Dendritic cell treated with granulocyte-macrophage colony-stimulating factor and Interleukin-4, amounts not matched to agents 40 ng/mL and 50 ng/mL, for 4 days (primary cell): Measurements from ENCODE around the gene JPH3.

Source experiments
- H3K27ac Mint-ChIP-seq: one replicate; pipeline ENCODE4 v1.8.0; 2022; ENCODE audit warnings: mild to moderate bottlenecking, mixed read lengths
- H3K27me3 Mint-ChIP-seq: one replicate; pipeline ENCODE4 v1.8.0; 2022; ENCODE audit warnings: mild to moderate bottlenecking, mixed read lengths
- H3K36me3 Mint-ChIP-seq: one replicate; pipeline ENCODE4 v1.8.0; 2022; ENCODE audit warnings: low read depth, mixed read lengths
- H3K4me1 Mint-ChIP-seq: one replicate; pipeline ENCODE4 v1.8.0; 2022; ENCODE audit warnings: low read depth, mixed read lengths
- H3K4me3 Mint-ChIP-seq: one replicate; pipeline ENCODE4 v1.8.0; 2022; ENCODE audit warnings: mild to moderate bottlenecking, moderate library complexity, mixed read lengths
- H3K9me3 Mint-ChIP-seq: one replicate; pipeline ENCODE4 v1.8.0; 2022; ENCODE audit warnings: mixed read lengths
- intact Hi-C: fragments of 100-400 bp; cut with micrococcal nuclease; formaldehyde crosslinking; loops from one replicate; pipeline ENCODE4 v1.15.0; 2022

The JPH3 gene

DNA sequence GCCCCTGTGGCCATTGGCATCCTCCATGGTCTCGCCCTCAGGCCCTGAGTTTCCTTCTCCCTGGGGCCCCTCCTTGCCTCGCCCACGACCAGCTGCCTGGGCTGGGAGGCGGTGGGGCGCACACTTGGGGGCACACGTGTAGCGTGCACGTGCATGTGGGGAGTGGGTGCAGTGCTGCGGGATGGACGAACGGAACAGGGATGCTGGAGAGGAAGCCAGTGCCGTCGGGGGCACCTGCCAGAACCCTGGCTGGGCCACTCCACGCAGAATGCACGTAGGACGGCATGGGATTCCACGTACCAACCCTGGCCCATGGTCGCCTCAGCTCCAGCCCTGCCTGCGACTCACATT lies 83.1 kb downstream of the JPH3 start:
- intact Hi-C loops: no loop called here
- H3K36me3 Mint-ChIP-seq: no peaks in the 10 kb centered on the region
- peaks cover 2% of the 10 kb centered on the region for H3K27me3 Mint-ChIP-seq
- no peak overlapping the region for H3K27ac Mint-ChIP-seq
- H3K4me1 Mint-ChIP-seq: peaks cover 10% of the 10 kb centered on the region
- no peak overlapping the region for H3K4me3 Mint-ChIP-seq
- no peaks in the 10 kb centered on the region for H3K9me3 Mint-ChIP-seq

DNA sequence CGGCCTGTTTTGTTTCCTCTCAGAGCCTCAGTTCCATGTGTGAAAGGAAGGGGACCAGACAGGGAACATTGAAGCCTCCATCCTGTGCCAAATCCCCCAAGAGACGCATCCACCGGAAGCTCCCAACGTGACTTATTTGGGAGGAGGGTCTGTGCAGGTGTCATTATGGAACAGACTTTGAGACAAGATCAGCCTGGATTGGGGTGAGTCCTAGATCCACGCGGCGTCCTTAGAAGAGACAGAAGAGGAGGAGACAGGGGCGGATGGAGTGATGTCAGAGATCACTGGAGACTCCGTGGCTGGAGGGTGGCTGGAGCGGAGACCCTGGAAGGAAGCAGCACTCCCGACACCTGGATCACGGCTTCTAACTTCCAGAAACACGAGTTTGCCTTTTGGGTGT lies 83.5 kb downstream of the JPH3 start:
- Mint-ChIP-seq H3K27me3 (peaks cover 2% of the 10 kb centered on the region), H3K36me3 (no peaks in the 10 kb centered on the region), H3K4me1 (peaks cover 10% of the 10 kb centered on the region), H3K4me3 (no peak overlapping the region), H3K9me3 (no peaks in the 10 kb centered on the region), H3K27ac (no peak overlapping the region)
- intact Hi-C loops: no loop called here

DNA sequence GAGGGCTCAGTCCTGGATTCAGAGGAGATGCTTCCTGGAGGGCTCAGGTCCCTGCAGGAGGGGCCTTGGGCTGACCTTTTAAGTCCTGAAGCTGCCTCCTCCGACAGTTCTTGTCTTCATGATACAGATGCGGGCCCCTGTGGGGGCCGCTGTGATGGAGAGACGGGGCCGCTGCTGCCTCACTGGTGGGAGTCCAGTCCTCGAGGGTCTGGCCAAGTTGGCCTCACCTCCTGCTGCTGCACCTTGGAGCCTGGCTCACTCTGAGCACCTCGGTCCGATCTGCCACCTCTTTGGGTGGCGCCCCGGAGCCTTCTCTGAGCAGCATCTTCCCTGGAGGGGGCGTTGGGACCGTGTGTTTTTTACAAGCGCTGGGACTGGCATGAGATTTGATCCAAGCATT lies 84.4 kb downstream of the JPH3 start:
- Mint-ChIP-seq H3K27ac (no peak overlapping the region), H3K27me3 (peaks cover 6% of the 10 kb centered on the region), H3K9me3 (no peaks in the 10 kb centered on the region), H3K36me3 (no peaks in the 10 kb centered on the region), H3K4me1 (peaks cover 7% of the 10 kb centered on the region), H3K4me3 (no peak overlapping the region)
- intact Hi-C loops: no loop called here

DNA sequence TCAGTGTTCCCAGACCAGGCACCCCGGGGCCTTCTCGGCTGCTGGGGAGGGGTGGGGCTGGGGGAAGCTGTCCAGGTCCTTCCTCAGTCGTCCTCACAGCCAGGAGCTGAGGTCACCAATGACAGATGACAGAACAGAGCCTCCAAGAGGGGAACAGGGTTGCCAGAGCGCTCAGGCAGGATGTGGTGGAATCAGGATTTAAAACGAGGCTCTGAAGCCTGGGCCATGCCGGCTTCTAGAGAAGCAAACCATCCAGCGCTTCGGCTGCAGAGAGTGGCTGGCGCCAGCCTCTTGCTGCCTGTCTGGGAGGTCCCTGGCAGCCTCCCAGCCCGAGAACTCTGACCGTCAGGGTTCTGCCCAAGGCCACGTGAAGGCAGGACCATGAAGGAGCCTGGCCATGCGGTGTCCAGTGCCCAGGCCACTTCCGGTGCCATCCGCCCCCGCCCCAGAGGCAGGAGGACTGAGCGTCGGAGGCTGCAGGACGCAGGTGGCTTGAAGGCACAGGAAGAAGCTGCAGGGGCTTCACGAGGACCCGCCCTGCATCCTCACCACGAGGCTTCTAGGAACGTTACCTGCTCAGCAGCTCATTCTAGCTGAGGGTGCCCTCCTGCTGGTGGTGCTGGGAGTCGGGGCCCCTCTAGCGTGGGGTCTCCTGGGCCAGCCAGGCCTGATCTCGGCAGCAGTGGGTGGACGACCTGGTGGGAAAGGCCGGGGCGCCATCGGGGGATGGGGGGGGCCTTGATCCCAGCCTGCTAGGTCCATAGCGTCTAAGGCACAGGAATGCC lies 85.0 kb downstream of the JPH3 start:
- intact Hi-C loops: no loop called here
- Mint-ChIP-seq H3K4me1 (peaks cover 1% of the 10 kb centered on the region), H3K4me3 (no peak overlapping the region), H3K9me3 (no peaks in the 10 kb centered on the region), H3K36me3 (no peaks in the 10 kb centered on the region), H3K27me3 (peaks cover 7% of the 10 kb centered on the region), H3K27ac (no peak overlapping the region)

DNA sequence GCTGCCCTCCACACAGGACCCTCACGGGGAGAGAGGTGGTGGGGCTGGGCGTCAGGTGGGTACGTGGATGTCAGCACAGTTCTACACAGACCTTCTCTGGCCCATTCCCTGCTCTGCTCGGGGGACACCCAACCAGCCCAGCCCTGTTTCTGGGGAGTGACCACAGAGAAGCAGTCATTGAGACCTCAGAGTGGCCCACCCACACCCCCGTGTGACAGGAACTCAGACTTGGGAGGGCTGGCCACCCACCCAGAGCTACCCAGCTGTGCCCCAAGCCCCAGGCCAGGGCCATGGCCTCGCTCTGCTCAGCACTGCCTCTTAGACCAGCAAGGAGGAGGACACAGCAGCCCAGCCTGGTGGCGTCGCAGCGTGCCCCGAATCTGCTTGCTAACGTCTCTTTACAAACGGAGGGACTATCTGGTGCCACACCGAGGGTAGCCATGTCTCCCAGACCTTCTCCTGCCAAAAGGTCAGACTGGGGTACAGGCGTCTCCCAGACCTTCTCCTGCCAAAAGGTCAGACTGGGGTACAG lies 85.8 kb downstream of the JPH3 start:
- H3K4me1 Mint-ChIP-seq: no peaks in the 10 kb centered on the region
- no peaks in the 10 kb centered on the region for H3K36me3 Mint-ChIP-seq
- H3K27ac Mint-ChIP-seq: no peak overlapping the region
- intact Hi-C loops: no loop called here
- peaks cover 8% of the 10 kb centered on the region for H3K27me3 Mint-ChIP-seq
- no peak overlapping the region for H3K4me3 Mint-ChIP-seq
- H3K9me3 Mint-ChIP-seq: no peaks in the 10 kb centered on the region

DNA sequence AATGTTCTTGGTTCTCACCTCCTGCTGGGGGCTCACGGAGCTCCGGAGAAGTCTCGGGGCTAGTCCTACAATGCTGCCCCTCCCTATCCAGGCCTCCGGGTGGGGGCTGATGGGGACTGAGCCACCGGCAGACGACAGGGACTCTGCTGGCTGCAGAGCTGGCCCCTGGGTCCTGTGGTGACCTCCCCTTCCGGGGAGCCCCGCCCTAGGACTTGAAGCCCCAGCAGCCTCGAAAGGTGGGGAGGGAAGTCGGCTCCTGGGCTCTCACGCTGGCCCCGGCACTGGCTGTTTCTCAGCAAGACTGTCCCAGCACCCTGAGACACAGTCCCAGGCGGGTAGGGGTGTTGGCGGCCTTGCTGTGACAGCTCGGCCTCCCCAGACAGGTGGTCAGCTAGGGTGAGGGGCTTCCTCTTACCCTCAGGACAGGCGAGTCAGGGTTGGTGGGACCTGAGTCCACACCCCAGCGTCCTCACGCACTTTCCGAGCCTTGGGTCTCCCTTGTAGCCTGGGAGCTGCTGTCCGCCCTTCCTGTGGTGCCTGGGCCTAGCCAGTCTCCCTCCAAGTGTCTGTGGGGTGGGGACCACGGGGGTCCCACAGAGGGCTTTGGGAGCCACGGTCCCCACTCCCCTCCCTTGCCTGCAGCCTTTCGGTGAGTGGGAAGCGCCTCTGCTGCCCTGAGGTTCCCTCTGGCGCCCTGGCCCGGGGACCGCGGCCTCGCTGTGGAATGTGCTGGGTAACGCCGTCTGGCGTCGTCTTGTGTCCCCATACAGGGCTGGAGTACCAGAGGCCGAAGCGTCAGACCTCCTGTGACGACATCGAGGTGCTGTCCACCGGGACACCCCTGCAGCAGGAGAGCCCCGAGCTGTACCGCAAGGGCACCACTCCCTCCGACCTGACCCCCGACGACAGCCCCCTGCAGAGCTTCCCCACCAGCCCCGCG lies 86.8 kb downstream of the JPH3 start:
- Mint-ChIP-seq H3K4me1 (no peaks in the 10 kb centered on the region), H3K9me3 (no peaks in the 10 kb centered on the region), H3K27me3 (peaks cover 8% of the 10 kb centered on the region), H3K36me3 (peaks cover 6% of the 10 kb centered on the region), H3K27ac (no peak overlapping the region), H3K4me3 (no peak overlapping the region)
- intact Hi-C loops: no loop called here

DNA sequence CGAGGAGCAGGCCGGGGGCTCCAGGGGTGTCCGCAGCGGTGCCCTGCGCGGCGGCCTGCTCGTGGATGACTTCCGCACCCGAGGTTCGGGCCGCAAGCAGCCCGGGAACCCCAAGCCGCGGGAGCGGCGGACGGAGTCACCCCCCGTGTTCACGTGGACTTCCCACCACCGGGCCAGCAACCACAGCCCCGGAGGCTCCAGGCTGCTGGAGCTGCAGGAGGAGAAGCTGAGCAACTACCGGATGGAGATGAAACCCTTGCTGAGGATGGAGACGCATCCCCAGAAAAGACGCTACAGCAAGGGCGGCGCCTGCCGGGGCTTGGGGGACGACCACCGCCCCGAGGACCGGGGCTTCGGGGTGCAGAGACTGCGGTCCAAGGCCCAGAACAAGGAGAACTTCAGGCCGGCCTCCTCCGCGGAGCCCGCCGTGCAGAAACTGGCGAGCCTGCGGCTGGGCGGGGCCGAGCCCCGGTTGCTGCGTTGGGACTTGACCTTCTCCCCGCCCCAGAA lies 87.7 kb downstream of the JPH3 start:
- Mint-ChIP-seq H3K36me3 (peaks cover 14% of the 10 kb centered on the region), H3K9me3 (no peaks in the 10 kb centered on the region), H3K27me3 (peaks cover 6% of the 10 kb centered on the region), H3K4me3 (no peak overlapping the region), H3K27ac (no peak overlapping the region), H3K4me1 (no peaks in the 10 kb centered on the region)
- intact Hi-C loops: no loop called here

DNA sequence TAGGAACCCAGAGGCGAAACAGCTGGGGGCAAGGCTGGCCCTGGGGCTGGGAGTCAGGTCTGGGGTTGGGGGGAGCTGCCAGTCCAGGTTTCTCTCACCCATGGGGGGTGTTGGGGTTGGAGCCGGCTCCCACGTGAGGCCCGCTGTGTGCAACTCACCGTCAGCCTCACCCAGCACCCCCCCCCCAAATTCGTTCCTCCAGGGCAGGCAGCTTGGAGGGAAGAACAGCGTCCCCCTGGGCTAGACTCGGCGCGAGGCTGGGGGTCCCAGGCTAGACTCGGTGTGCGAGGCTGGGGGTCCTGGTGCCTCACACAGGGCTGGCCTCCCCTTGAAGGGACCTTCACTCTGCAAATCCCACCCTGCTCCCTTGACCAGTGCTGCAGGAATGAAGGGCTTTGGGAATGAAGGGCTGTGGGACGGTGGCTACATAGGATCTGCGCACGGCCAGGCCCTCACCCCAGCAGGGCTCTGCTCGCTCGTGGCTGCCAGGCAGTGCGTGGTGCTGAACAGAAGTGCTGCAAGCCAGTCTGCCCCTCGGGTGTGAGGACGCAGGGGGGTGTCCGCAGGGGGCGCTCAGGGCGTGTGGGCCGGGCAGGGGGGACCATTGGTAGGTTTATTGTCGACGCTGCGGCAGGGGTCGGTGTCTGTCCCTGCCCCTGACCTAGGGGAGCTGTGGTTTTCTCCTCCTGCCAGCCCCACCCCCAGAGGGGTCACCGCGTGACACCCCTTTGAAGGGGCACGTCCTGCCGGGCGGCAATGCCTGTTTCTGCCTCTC lies 88.8 kb downstream of the JPH3 start:
- no peak overlapping the region for H3K4me3 Mint-ChIP-seq
- no peak overlapping the region for H3K27ac Mint-ChIP-seq
- no peaks in the 10 kb centered on the region for H3K4me1 Mint-ChIP-seq
- no peaks in the 10 kb centered on the region for H3K9me3 Mint-ChIP-seq
- intact Hi-C loops: no loop called here
- H3K27me3 Mint-ChIP-seq: peaks cover 6% of the 10 kb centered on the region
- H3K36me3 Mint-ChIP-seq: peaks cover 25% of the 10 kb centered on the region

DNA sequence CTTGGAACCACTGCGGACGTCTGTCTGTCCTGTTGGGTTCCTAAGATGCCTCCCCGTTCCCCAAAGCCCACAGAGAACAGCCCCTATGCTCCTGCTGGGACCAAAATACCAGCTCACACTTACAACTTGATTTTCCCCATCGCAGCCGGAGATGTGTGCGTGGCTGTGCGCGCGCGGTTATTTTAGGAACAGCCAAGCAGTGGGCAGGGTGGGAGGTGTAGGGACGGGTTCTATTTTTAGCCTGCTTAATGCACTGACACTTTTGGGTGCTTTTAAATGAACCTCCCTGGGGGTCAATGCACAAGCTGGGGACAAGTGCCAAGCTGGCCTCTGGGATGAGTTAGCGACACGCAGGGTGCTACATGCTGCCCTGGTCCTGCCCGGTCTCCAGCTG lies 89.4 kb downstream of the JPH3 start:
- H3K4me3 Mint-ChIP-seq: no peak overlapping the region
- peaks cover 31% of the 10 kb centered on the region for H3K36me3 Mint-ChIP-seq
- peaks cover 6% of the 10 kb centered on the region for H3K27me3 Mint-ChIP-seq
- H3K9me3 Mint-ChIP-seq: no peaks in the 10 kb centered on the region
- no peak overlapping the region for H3K27ac Mint-ChIP-seq
- intact Hi-C loops: no loop called here
- no peaks in the 10 kb centered on the region for H3K4me1 Mint-ChIP-seq

DNA sequence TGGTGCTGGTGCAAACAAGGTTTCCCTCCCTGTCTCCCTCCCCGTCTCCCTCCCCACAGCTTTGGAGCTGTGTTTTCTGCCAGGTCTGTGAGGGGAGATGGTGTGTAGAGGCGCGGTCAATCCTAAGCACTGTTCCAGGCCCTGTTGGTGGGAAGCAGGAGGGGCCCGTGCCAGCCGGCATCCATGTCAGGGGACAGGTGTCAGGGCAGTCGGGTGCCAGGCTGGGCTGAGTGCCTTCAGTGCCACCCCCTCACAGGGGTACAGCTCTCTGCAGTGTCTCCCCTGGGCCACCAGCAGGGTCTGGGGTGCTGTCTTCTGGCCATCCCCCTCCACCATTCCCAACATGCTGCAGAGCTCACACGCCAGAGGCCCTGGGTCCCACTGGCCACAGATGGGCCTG lies 89.9 kb downstream of the JPH3 start:
- Mint-ChIP-seq H3K27me3 (peaks cover 6% of the 10 kb centered on the region), H3K4me1 (no peaks in the 10 kb centered on the region), H3K27ac (no peak overlapping the region), H3K9me3 (no peaks in the 10 kb centered on the region), H3K4me3 (no peak overlapping the region), H3K36me3 (peaks cover 32% of the 10 kb centered on the region)
- intact Hi-C loops: no loop called here

DNA sequence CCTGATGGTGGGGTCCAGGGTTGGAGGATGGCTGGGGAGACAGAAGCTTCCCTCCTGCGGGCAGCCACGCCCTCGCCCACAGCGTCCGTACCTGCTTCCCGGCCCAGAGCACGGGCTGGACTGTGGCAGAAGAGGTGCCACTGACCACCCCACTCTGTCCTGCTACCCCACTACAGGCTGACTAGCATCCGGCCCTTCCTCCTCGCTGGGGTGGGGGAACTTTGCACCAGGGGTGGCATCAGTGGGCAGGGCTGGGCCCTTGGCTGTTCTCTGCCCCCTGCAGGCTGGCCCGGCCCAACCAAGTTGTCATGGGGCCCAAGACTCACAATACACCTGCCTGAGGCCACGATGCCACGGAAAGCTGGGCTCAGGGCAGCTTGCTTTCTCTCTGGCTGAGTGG lies 90.4 kb downstream of the JPH3 start:
- Mint-ChIP-seq H3K9me3 (no peaks in the 10 kb centered on the region), H3K27ac (no peak overlapping the region), H3K4me3 (no peak overlapping the region), H3K27me3 (peaks cover 6% of the 10 kb centered on the region), H3K36me3 (peaks cover 37% of the 10 kb centered on the region), H3K4me1 (no peaks in the 10 kb centered on the region)
- intact Hi-C loops: no loop called here

DNA sequence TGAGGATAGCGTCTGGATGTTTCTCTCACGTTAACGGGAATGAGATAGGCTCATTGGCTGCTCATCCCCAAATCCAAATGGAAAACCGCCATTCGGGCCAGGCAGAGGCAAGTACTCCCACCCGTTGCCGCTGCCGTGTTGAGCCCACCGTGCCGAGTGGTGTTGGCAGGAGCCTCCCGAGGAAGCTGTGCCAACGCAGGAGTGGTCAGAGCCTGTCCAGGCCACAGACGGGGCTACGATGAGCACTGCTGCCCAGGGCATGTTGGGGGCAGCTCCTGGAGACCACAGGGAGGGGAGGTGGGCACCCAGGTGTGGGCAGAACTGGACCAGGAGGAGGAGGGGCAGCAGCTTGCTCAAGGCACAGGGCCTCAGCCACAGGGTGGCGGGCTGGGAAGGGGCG lies 91.5 kb downstream of the JPH3 start:
- intact Hi-C loops: no loop called here
- Mint-ChIP-seq H3K27ac (no peak overlapping the region), H3K9me3 (no peaks in the 10 kb centered on the region), H3K36me3 (peaks cover 45% of the 10 kb centered on the region), H3K4me1 (no peaks in the 10 kb centered on the region), H3K4me3 (no peak overlapping the region), H3K27me3 (peaks cover 6% of the 10 kb centered on the region)

DNA sequence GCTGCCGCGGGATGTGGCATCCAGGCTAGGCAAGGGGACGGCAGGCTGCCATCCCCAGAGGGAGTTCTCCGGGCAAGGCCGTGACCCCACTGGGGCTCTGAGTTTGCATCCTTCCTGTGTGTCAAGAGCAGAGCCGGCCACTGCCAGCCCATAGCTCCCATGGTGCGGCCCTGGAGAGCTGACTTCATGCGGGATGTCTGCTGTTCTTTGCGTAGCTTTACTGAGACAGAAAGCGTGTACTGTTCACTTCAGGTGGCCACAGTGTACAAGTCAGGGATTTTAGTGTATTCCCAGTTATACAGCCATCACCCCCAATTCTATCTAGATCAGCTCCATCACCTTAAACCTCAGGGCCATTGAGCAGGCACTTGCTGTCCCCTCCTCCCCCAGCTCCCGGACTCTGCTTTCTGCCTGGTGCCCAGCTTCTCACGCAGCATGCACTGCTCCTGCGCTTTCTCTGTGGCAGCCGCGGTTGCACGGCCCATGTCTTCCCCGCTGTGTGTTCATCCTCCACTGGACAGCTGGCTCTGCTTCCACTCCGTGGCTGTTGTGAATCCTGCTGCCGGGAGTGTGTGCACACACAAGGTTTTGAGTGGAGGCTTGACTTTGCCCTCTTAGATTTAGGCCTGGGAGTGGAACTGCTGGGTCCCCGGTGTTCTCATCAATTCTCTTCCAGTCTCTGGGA lies 92.3 kb downstream of the JPH3 start:
- Mint-ChIP-seq H3K4me3 (no peak overlapping the region), H3K4me1 (no peaks in the 10 kb centered on the region), H3K9me3 (no peaks in the 10 kb centered on the region), H3K27me3 (peaks cover 6% of the 10 kb centered on the region), H3K27ac (no peak overlapping the region), H3K36me3 (peaks cover 53% of the 10 kb centered on the region)
- intact Hi-C loops: no loop called here
